BLaER1 treated with 17β-estradiol and CSF1 and Interleukin-3, amounts not matched to agents 10 nM and 100 nM (cell line): ENCODE results near the gene SDF4.

ENCODE experiments used
- H3K27ac ChIP-seq, 11 experiments: shearing (Covaris generic); formaldehyde crosslinking; 2 replicates each; pipeline ENCODE4 v1.8.1; 2022
- H3K27me3 ChIP-seq, 11 experiments: shearing (Covaris generic); formaldehyde crosslinking; 2 replicates each; pipeline ENCODE4 v1.8.1; 2022
- H3K36me3 ChIP-seq, 11 experiments: shearing (Covaris generic); formaldehyde crosslinking; 2 replicates each; pipeline ENCODE4 v1.8.1; 2022
- H3K4me1 ChIP-seq, 10 experiments: shearing (Covaris generic); formaldehyde crosslinking; 2 replicates each; pipeline ENCODE4 v1.8.1; 2022
- H3K4me2 ChIP-seq, 11 experiments: shearing (Covaris generic); formaldehyde crosslinking; 2 replicates each; pipeline ENCODE4 v1.8.1; 2022
- H3K4me3 ChIP-seq, 10 experiments: shearing (Covaris generic); formaldehyde crosslinking; 2 replicates each; pipeline ENCODE4 v1.8.1; 2022
- H3K9ac ChIP-seq, 11 experiments: shearing (Covaris generic); formaldehyde crosslinking; 2 replicates each; pipeline ENCODE4 v1.8.1; 2022
- H3K9me3 ChIP-seq, 11 experiments: shearing (Covaris generic); formaldehyde crosslinking; replicated peaks in 1 of 11; 2 replicates each; pipeline ENCODE4 v1.8.1; 2022
- H4K20me1 ChIP-seq, 11 experiments: shearing (Covaris generic); formaldehyde crosslinking; 2 replicates each; pipeline ENCODE4 v1.8.1; 2022
- Cebpa-rat ChIP-seq, 11 experiments: shearing (Covaris generic); IDR thresholded peaks; 2 replicates each; pipeline ENCODE4 v1.8.1; 2022

Gene SDF4

DNA sequence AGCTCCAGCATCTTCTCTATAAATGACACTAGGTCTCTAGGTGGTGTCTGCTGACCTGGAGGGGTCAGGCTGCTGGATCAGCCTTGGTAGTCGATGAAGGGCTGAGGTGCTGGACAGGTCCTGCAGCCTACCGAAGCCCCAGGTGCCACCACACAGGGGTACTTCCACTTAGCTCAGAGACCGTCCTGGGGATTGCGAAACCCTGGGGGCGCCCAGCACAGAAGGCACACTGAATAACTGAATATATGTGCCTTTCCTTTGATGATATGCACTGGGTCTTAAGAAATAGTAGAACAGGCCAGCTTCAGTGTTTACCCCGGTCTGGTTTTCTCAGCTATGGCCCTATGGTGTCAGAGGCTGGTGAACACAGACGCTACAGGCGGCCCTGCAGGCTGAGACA, 31.0 kb upstream of the SDF4 start:
- Histone ChIP-seq H3K27me3 (no peaks in the 10 kb centered on the region), H3K9me3 (no peaks in the 10 kb centered on the region), H3K36me3 (peaks cover 50 to 81% (median 70%) of the 10 kb centered on the region in 11 experiments), H3K4me3 (no peak overlapping the region; a peak in 2 of 20 replicates), H3K9ac (peak overlapping the region; percentile 7 to 64 (median 44); a peak in 18 of 22 replicates), H3K4me2 (peak overlapping the region; percentile 61 to 98 (median 90)), H3K27ac (0 out of 22 replicates have a peak overlapping the region, but pooled peaks of 4 of the 11 experiments have one; percentile 7 to 29 (median 16)), H3K4me1 (peaks cover 56 to 75% (median 65%) of the 10 kb centered on the region in 10 experiments), H4K20me1 (peaks cover 84 to 100% (median 98%) of the 10 kb centered on the region in 11 experiments)
- peak in 7 of 11 experiments; percentile 9 to 78 (median 42); a peak in 6 of 22 replicates for TF ChIP-seq Cebpa-rat (IDR thresholded peaks at IDR 0.05)

DNA sequence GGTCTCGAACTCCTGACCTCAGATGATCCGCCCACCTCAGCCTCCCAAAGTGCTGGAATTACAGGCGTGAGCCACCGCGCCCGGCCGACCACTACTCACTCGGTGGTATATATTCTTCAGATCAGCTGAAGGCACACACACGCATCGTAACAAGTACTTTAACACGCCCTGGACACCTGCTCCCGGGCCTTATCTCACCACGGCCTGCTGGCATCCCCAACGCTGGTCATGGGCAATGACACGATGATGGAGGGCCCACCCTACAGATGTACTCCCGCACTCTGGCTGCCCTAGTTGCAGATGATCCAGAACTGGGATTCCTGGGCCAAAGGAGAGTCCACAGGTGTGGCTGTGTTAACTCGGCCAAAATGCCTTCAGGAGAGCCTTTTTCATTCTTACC, 30.3 kb upstream of the SDF4 start:
- no peaks in the 10 kb centered on the region; a peak in 1 of 22 replicates for H3K9me3 ChIP-seq
- peak overlapping the region in 3 of 11 experiments; percentile 9 to 73 (median 29); a peak in 1 of 22 replicates for H3K27ac ChIP-seq
- H3K4me1 ChIP-seq, result peaks cover 62 to 80% (median 70%) of the 10 kb centered on the region in 10 experiments
- peak overlapping the region in 1 of 10 experiments; percentile 47; a peak in 2 of 20 replicates for H3K4me3 ChIP-seq
- peaks cover 47 to 78% (median 68%) of the 10 kb centered on the region in 11 experiments for H3K36me3 ChIP-seq
- TF ChIP-seq Cebpa-rat (IDR thresholded peaks at IDR 0.05), result no peak
- peak overlapping the region in 10 of 11 experiments; percentile 7 to 64 (median 45); a peak in 12 of 22 replicates for H3K9ac ChIP-seq
- H4K20me1 ChIP-seq, result peaks cover 79 to 99% (median 95%) of the 10 kb centered on the region in 11 experiments
- H3K4me2 ChIP-seq, result peak overlapping the region; percentile 61 to 98 (median 90)
- H3K27me3 ChIP-seq, result no peaks in the 10 kb centered on the region

GRCh38 chr1:1260843-1261560, 29.2 kb upstream of the SDF4 start:
- H3K27ac ChIP-seq, result peak overlapping the region in 10 of 11 experiments; percentile 49 to 78 (median 67); a peak in 21 of 22 replicates
- H3K27me3 ChIP-seq, result no peaks in the 10 kb centered on the region
- peak overlapping the region; percentile 7 to 68 (median 52); a peak in 19 of 22 replicates for H3K9ac ChIP-seq
- H3K36me3 ChIP-seq, result peaks cover 50 to 75% (median 67%) of the 10 kb centered on the region in 11 experiments
- H3K4me1 ChIP-seq, result peaks cover 72 to 91% (median 81%) of the 10 kb centered on the region in 10 experiments
- peaks cover 0 to 4% (median 0%) of the 10 kb centered on the region in 11 experiments; a peak in 2 of 22 replicates for H3K9me3 ChIP-seq
- H4K20me1 ChIP-seq, result peaks cover 72 to 99% (median 95%) of the 10 kb centered on the region in 11 experiments
- peak overlapping the region; percentile 61 to 98 (median 90) for H3K4me2 ChIP-seq
- H3K4me3 ChIP-seq, result peak overlapping the region in 8 of 10 experiments; percentile 13 to 47 (median 33); a peak in 9 of 20 replicates
- peak in 1 of 11 experiments; percentile 8; a peak in 1 of 22 replicates for TF ChIP-seq Cebpa-rat (IDR thresholded peaks at IDR 0.05)

GRCh38 chr1:1259951-1260600, 28.3 kb upstream of the SDF4 start:
- peak overlapping the region; percentile 61 to 98 (median 90) for H3K4me2 ChIP-seq
- H3K27me3 ChIP-seq, result no peaks in the 10 kb centered on the region
- peak overlapping the region; percentile 1 to 78 (median 67); a peak in 21 of 22 replicates for H3K27ac ChIP-seq
- H3K9me3 ChIP-seq, result peaks cover 0 to 4% (median 0%) of the 10 kb centered on the region in 11 experiments; a peak in 2 of 22 replicates
- peak overlapping the region in 2 of 10 experiments; percentile 7 to 45; a peak in 2 of 20 replicates for H3K4me3 ChIP-seq
- no peak for TF ChIP-seq Cebpa-rat (IDR thresholded peaks at IDR 0.05)
- peaks cover 44 to 71% (median 65%) of the 10 kb centered on the region in 11 experiments for H3K36me3 ChIP-seq
- H4K20me1 ChIP-seq, result peaks cover 72 to 99% (median 95%) of the 10 kb centered on the region in 11 experiments
- H3K4me1 ChIP-seq, result peaks cover 82 to 98% (median 90%) of the 10 kb centered on the region in 10 experiments
- H3K9ac ChIP-seq, result peak overlapping the region; percentile 7 to 68 (median 52); a peak in 21 of 22 replicates

DNA sequence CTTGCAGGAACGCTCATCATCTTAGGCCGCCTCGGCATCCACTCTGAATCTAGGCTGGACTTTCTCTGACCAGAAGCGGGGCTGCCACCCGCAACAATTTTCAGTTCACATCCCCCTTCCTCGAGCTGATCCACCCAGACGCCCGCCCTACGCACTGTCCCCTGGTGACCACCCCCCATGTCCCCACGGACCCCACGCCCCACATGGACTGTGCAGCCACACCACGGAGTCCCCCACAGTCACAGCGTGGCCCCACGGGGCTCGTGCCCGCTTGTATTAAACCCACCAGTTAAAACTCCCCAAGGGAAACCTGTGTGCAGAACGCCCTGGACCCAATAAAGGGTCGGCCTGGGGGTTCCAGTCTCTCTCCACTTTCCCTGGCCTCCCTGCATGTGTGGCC, 27.7 kb upstream of the SDF4 start:
- peaks cover 87 to 99% (median 95%) of the 10 kb centered on the region in 10 experiments for H3K4me1 ChIP-seq
- H3K9me3 ChIP-seq, result peaks cover 0 to 4% (median 0%) of the 10 kb centered on the region in 11 experiments; a peak in 2 of 22 replicates
- H3K36me3 ChIP-seq, result peaks cover 44 to 71% (median 65%) of the 10 kb centered on the region in 11 experiments
- peak overlapping the region; percentile 61 to 98 (median 90) for H3K4me2 ChIP-seq
- H3K27ac ChIP-seq, result peak overlapping the region; percentile 1 to 78 (median 67); a peak in 20 of 22 replicates
- H3K9ac ChIP-seq, result peak overlapping the region; percentile 6 to 68 (median 52); a peak in 19 of 22 replicates
- TF ChIP-seq Cebpa-rat (IDR thresholded peaks at IDR 0.05), result no peak
- no peaks in the 10 kb centered on the region for H3K27me3 ChIP-seq
- H3K4me3 ChIP-seq, result peak overlapping the region in 2 of 10 experiments; percentile 7 to 22; a peak in 2 of 20 replicates
- H4K20me1 ChIP-seq, result peaks cover 72 to 99% (median 95%) of the 10 kb centered on the region in 11 experiments

DNA sequence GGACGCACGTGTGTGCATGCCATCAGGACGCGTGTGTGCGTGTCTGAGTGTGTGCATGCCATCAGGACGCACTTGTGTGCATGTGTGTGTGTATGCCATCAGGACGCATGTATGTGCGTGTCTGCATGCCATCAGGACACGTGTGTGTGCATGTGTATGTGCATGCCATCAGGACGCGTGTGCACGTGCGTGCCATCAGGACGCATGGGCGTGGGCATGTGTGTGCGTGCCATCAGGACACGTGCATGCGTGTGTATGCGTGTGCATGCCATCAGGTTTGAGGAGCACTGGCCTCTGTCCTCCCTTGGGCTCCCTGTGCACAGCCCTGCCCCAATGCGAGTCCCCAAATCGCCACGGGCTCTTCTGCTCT, 27.3 kb upstream of the SDF4 start:
- TF ChIP-seq Cebpa-rat (IDR thresholded peaks at IDR 0.05), result no peak

GRCh38 chr1:1256956-1257871, 25.4 kb upstream of the SDF4 start:
- Histone ChIP-seq H3K4me2 (peak overlapping the region; percentile 49 to 98 (median 87)), H3K9ac (no peak overlapping the region; a peak in 1 of 22 replicates)

More for the DNA sequence above, 27.3 kb upstream of the SDF4 start:
- Histone ChIP-seq H3K4me2 (peak overlapping the region; percentile 61 to 98 (median 90)), H3K27me3 (no peaks in the 10 kb centered on the region), H3K27ac (peak overlapping the region in 5 of 11 experiments; percentile 59 to 78 (median 70); a peak in 7 of 22 replicates), H3K4me3 (no peak overlapping the region), H3K9me3 (peaks cover 0 to 4% (median 0%) of the 10 kb centered on the region in 11 experiments; a peak in 2 of 22 replicates), H4K20me1 (peaks cover 72 to 99% (median 95%) of the 10 kb centered on the region in 11 experiments), H3K9ac (peak overlapping the region in 5 of 11 experiments; percentile 49 to 64 (median 63); a peak in 7 of 22 replicates), H3K4me1 (peaks cover 91 to 99% (median 96%) of the 10 kb centered on the region in 10 experiments), H3K36me3 (peaks cover 44 to 71% (median 65%) of the 10 kb centered on the region in 11 experiments)

More at GRCh38 chr1:1256956-1257871, 25.4 kb upstream of the SDF4 start:
- H3K27ac ChIP-seq, result peak overlapping the region in 5 of 11 experiments; percentile 21 to 76 (median 66); a peak in 6 of 22 replicates
- H3K4me3 ChIP-seq, result no peak overlapping the region
- no peaks in the 10 kb centered on the region for H3K27me3 ChIP-seq
- peaks cover 0 to 4% (median 0%) of the 10 kb centered on the region in 11 experiments; a peak in 2 of 22 replicates for H3K9me3 ChIP-seq
- H3K4me1 ChIP-seq, result peaks cover 75 to 99% (median 96%) of the 10 kb centered on the region in 10 experiments
- TF ChIP-seq Cebpa-rat (IDR thresholded peaks at IDR 0.05), result no peak
- H4K20me1 ChIP-seq, result peaks cover 75 to 99% (median 94%) of the 10 kb centered on the region in 11 experiments
- H3K36me3 ChIP-seq, result peaks cover 40 to 71% (median 63%) of the 10 kb centered on the region in 11 experiments
